H1 (cell line): ENCODE results near the gene CORO1C. TPM values are rescaled to one million over a fixed set of nuclear protein-coding genes. Genes with fewer than 3 reads are reported as not detected.
A peak's percentile ranks its signal among the peaks of the same experiment; 100 is the strongest.

Source experiments
- CTCF ChIA-PET: fragments of 300-600 bp; sonication (Branson Sonifier 250); formaldehyde crosslinking; loops from one replicate; lab custom pipeline; 2021; ENCODE audit not compliant: partially characterized antibody; lab: Charles Lee
- POLR2A ChIA-PET: fragments of 300-600 bp; sonication (Branson Sonifier 250); formaldehyde crosslinking; loops from one replicate; lab custom pipeline; 2021; ENCODE audit warnings: inconsistent platforms; ENCODE audit not compliant: partially characterized antibody; lab: Charles Lee
- DNase-seq, 2 experiments: peaks; one replicate each; pipeline versions ENCODE4 v3.0.0 to v3.0.0-alpha.2; 2010 to 2022; ENCODE audit warnings: low spot score in 2 of 2, low read depth in 1 of 2, mixed read lengths in 1 of 2
- FAIRE-seq: peaks from 2 replicates; lab custom pipeline; 2011; peaks lifted over from hg19 to GRCh38; lab: Jason Lieb, UNC
- H2AFZ ChIP-seq: 2 replicates; pipeline ENCODE4 v1.8.1; 2012; ENCODE audit warnings: low read length, inconsistent platforms
- H2AK5ac ChIP-seq: 2 replicates; pipeline ENCODE4 v1.6.1; 2013; ENCODE audit warnings: low read depth, low read length
- H2BK120ac ChIP-seq: replicated peaks from 2 replicates; pipeline ENCODE3; 2013; ENCODE audit warnings: low read depth, low read length, inconsistent platforms
- H2BK12ac ChIP-seq: 2 replicates; pipeline ENCODE4 v1.6.1; 2013; ENCODE audit warnings: low read depth, low read length
- H2BK15ac ChIP-seq: 2 replicates; pipeline ENCODE4 v1.6.1; 2013; ENCODE audit warnings: low read length
- H2BK20ac ChIP-seq: 2 replicates; pipeline ENCODE4 v1.6.1; 2013; ENCODE audit warnings: low read length
- H2BK5ac ChIP-seq: 2 replicates; pipeline ENCODE4 v1.6.1; 2013; ENCODE audit warnings: low read depth, low read length
- H3K14ac ChIP-seq: 2 replicates; pipeline ENCODE4 v1.6.1; 2013; ENCODE audit warnings: inconsistent platforms; ENCODE audit not compliant: insufficient read length
- H3K18ac ChIP-seq: 2 replicates; pipeline ENCODE4 v1.6.1; 2013; ENCODE audit warnings: low read length; ENCODE audit errors: extremely low read depth
- H3K23ac ChIP-seq: 2 replicates; pipeline ENCODE4 v1.6.1; 2013; ENCODE audit warnings: inconsistent platforms; ENCODE audit not compliant: insufficient read length
- H3K23me2 ChIP-seq: 2 replicates; pipeline ENCODE4 v1.6.1; 2013; ENCODE audit warnings: low read depth, low read length
- H3K27ac ChIP-seq: 2 replicates; pipeline ENCODE4 v1.6.1; 2011; ENCODE audit warnings: low read depth, low read length, inconsistent platforms
- H3K27me3 ChIP-seq, 4 experiments: replicated peaks in 1 of 4; 1 replicate in 1 of 4; 2 replicates in 3 of 4; pipeline versions ENCODE4 v1.6.1 to v1.8.1; 2011 to 2013; ENCODE audit warnings: low read length in 3 of 4, mild to moderate bottlenecking in 3 of 4, inconsistent platforms in 2 of 4, mixed read lengths in 2 of 4, moderate library complexity in 1 of 4; ENCODE audit not compliant: control insufficient read depth in 3 of 4, insufficient read depth in 3 of 4; ENCODE audit errors: extremely low read depth in 1 of 4
- H3K36me3 ChIP-seq, 4 experiments: 2 replicates each; pipeline versions ENCODE4 v1.6.1 to v1.8.1; 2011 to 2013; ENCODE audit warnings: mild to moderate bottlenecking in 4 of 4, low read length in 3 of 4, moderate library complexity in 2 of 4, control low read depth in 1 of 4, inconsistent platforms in 1 of 4; ENCODE audit not compliant: insufficient read depth in 4 of 4, control insufficient read depth in 2 of 4
- H3K4ac ChIP-seq: replicated peaks from 2 replicates; pipeline ENCODE3; 2013; ENCODE audit warnings: low read length, low read depth, mixed read lengths, inconsistent platforms; ENCODE audit not compliant: insufficient read length
- H3K4me1 ChIP-seq, 4 experiments: replicated peaks in 1 of 4; 1 replicate in 1 of 4; 2 replicates in 3 of 4; pipeline versions ENCODE4 v1.6.1 to v1.8.1; 2011 to 2013; ENCODE audit warnings: low read length in 3 of 4, inconsistent platforms in 2 of 4, mixed read lengths in 1 of 4; ENCODE audit not compliant: insufficient read depth in 4 of 4, control insufficient read depth in 3 of 4
- H3K4me2 ChIP-seq, 2 experiments: 2 replicates each; pipeline versions ENCODE4 v1.6.1 to v1.8.1; 2011 to 2013; ENCODE audit warnings: low read depth in 2 of 2, low read length in 2 of 2, control low read depth in 1 of 2, inconsistent platforms in 1 of 2, mild to moderate bottlenecking in 1 of 2; ENCODE audit not compliant: insufficient read depth in 1 of 2
- H3K4me3 ChIP-seq, 4 experiments: fragments of 200-600, 300-600 bp in 1 of 4; sonication (generic), shearing (Covaris generic), sonication (Bioruptor Twin) in 1 of 4; 2 replicates each; pipeline versions ENCODE4 v1.5.1 to v1.8.1; 2011 to 2016; ENCODE audit warnings: low read length in 4 of 4, low read depth in 3 of 4, control low read depth in 2 of 4, inconsistent platforms in 2 of 4, mild to moderate bottlenecking in 2 of 4, mixed read lengths in 1 of 4, moderate library complexity in 1 of 4; ENCODE audit not compliant: insufficient read depth in 2 of 4; ENCODE audit errors: extremely low read depth in 1 of 4
- H3K56ac ChIP-seq: replicated peaks from 2 replicates; pipeline ENCODE3; 2013; ENCODE audit warnings: low read depth, mild to moderate bottlenecking, mixed read lengths, low read length, inconsistent platforms; ENCODE audit not compliant: insufficient read length
- H3K79me1 ChIP-seq: 2 replicates; pipeline ENCODE4 v1.6.1; 2013; ENCODE audit warnings: low read depth, low read length, control low read depth
- H3K79me2 ChIP-seq, 2 experiments: 2 replicates each; pipeline versions ENCODE4 v1.6.1 to v1.8.1; 2012 to 2013; ENCODE audit warnings: low read length in 2 of 2, mild to moderate bottlenecking in 2 of 2, inconsistent platforms in 1 of 2; ENCODE audit not compliant: insufficient read depth in 2 of 2, control insufficient read depth in 1 of 2
- H3K9ac ChIP-seq, 4 experiments: replicated peaks in 1 of 4; 1 replicate in 1 of 4; 2 replicates in 3 of 4; pipeline versions ENCODE4 v1.6.1 to v1.8.1; 2011 to 2013; ENCODE audit warnings: low read depth in 3 of 4, low read length in 3 of 4, control low read depth in 2 of 4, mild to moderate bottlenecking in 2 of 4, moderate library complexity in 2 of 4, inconsistent platforms in 1 of 4; ENCODE audit errors: extremely low read depth in 1 of 4
- H3K9me3 ChIP-seq, 2 experiments: 2 replicates each; pipeline versions ENCODE4 v1.6.1 to v1.8.1; 2012 to 2013; ENCODE audit warnings: mild to moderate bottlenecking in 2 of 2, moderate library complexity in 2 of 2, control low read depth in 1 of 2, inconsistent platforms in 1 of 2, low read depth in 1 of 2, low read length in 1 of 2, mixed read lengths in 1 of 2; ENCODE audit not compliant: insufficient read depth in 2 of 2
- H4K20me1 ChIP-seq, 2 experiments: replicated peaks in 1 of 2; 2 replicates each; pipeline versions ENCODE3 to v1.8.1; 2011 to 2013; ENCODE audit warnings: inconsistent platforms in 2 of 2, low read length in 2 of 2, mild to moderate bottlenecking in 1 of 2; ENCODE audit not compliant: insufficient read depth in 2 of 2, control insufficient read depth in 1 of 2
- H4K5ac ChIP-seq: 2 replicates; pipeline ENCODE4 v1.6.1; 2013; ENCODE audit warnings: low read length, low read depth, mixed read lengths, inconsistent platforms; ENCODE audit not compliant: insufficient read length
- H4K8ac ChIP-seq: 2 replicates; pipeline ENCODE4 v1.8.0; 2013; ENCODE audit warnings: mild to moderate bottlenecking, moderate library complexity, low read length, inconsistent platforms; ENCODE audit not compliant: insufficient read depth; ENCODE audit errors: extremely low read depth
- H4K91ac ChIP-seq: replicated peaks from 2 replicates; pipeline ENCODE3; 2013; ENCODE audit warnings: low read length, mixed read lengths, inconsistent platforms; ENCODE audit not compliant: insufficient read length
- CEBPB ChIP-seq: IDR thresholded peaks from 2 replicates; pipeline ENCODE4 v1.6.1; 2012; ENCODE audit warnings: low read depth, low read length
- CHD1 ChIP-seq: IDR thresholded peaks from 2 replicates; pipeline ENCODE4 v1.6.1; 2012; ENCODE audit warnings: low read depth, low read length, improper control_type of control experiment
- CHD2 ChIP-seq: IDR thresholded peaks from 2 replicates; pipeline ENCODE4 v1.6.1; 2012; ENCODE audit warnings: low read length, improper control_type of control experiment
- HDAC6 ChIP-seq: IDR thresholded peaks from one replicate; pipeline ENCODE4 v1.7.1; 2012; ENCODE audit warnings: low read depth, mild to moderate bottlenecking, inconsistent platforms, low read length, moderate library complexity
- KDM5A ChIP-seq: fragments of 200-600 bp; IDR thresholded peaks from 2 replicates; pipeline ENCODE4 v1.7.1; 2012; ENCODE audit warnings: mild to moderate bottlenecking, low read length, inconsistent platforms, mixed read lengths
- POU5F1 ChIP-seq: IDR thresholded peaks from 2 replicates; pipeline ENCODE4 v1.6.1; 2011; ENCODE audit warnings: low read depth, mild to moderate bottlenecking, low read length, moderate library complexity
- RFX5 ChIP-seq: IDR thresholded peaks from 2 replicates; pipeline ENCODE4 v1.6.1; 2011; ENCODE audit warnings: low read depth, low read length, improper control_type of control experiment, borderline replicate concordance
- SAP30 ChIP-seq: fragments of 300-600 bp; sonication (generic); IDR thresholded peaks from 2 replicates; pipeline ENCODE4 v1.7.1; 2012; ENCODE audit warnings: low read length, moderate library complexity, mild to moderate bottlenecking, inconsistent platforms; ENCODE audit not compliant: insufficient read depth, insufficient replicate concordance
- SP2 ChIP-seq: IDR thresholded peaks from 2 replicates; pipeline ENCODE4 v1.6.1; 2012; ENCODE audit warnings: mild to moderate bottlenecking, low read length, inconsistent platforms
- WGBS, 2 experiments: shearing (Covaris generic) in 1 of 2; methylation state at CpG; one replicate each; pipeline versions ENCODE4 v1.1.6 to v1.1.7; 2013 to 2015; ENCODE audit warnings: low lambda C conversion rate in 2 of 2, mixed read lengths in 2 of 2, inconsistent platforms in 1 of 2, low coverage in 1 of 2, missing lambda C conversion rate in 1 of 2; ENCODE audit not compliant: insufficient replicate concordance in 2 of 2, insufficient coverage in 1 of 2, insufficient read length in 1 of 2; ENCODE audit errors: extremely low coverage in 1 of 2, missing lambda C conversion rate in 1 of 2; 5-methylcytosine and 5-hydroxymethylcytosine counted together
- polyA plus RNA-seq, 7 experiments: library from polyadenylated mRNA; depleted of rRNA in 3 of 7; stranded (reverse) in 5 of 7; unstranded in 2 of 7; fragments of >200 nt in 5 of 7; fragments of 200-250 nt in 2 of 7; gene quantifications; 1 replicate in 5 of 7; 2 replicates in 1 of 7; 4 replicates in 1 of 7; pipeline versions ENCODE4 v1.2.1 to v1.2.3, GENCODE V29; 2011 to 2013; ENCODE audit warnings: missing spikeins in 2 of 7, mixed read lengths in 2 of 7
- total RNA-seq: library from RNA; stranded (reverse); fragmentation: NEBNext Ultra II Directional; extraction: Animal tissue kit (Norgen Biotek cat#: 25700); gene quantifications from 2 replicates; pipeline ENCODE4 v1.2.1, GENCODE V29; 2021
- TF ChIP-seq, protein P1 (sequence below): IDR thresholded peaks from 2 replicates; pipeline ENCODE4 v1.6.1; 2011; ENCODE audit warnings: low read length, improper control_type of control experiment

The CORO1C gene
- total and polyA plus RNA-seq, 2 of the 8 experiments (the other 6 are each of a cell fraction or from before 2014, with no cell fraction given), result 72.7 to 120 TPM

GRCh38 chr12:108702595-108703320 is 28.6 kb downstream of the CORO1C start:
- Histone ChIP-seq H3K23ac (no peak overlapping the region), H4K8ac (no peak overlapping the region), H4K5ac (no peak overlapping the region), H3K9ac (no peak overlapping the region), H4K20me1 (peaks cover 6 to 15% of the 10 kb centered on the region in 2 experiments), H2AFZ (no peak overlapping the region), H3K79me2 (peaks cover 0 to 75% of the 10 kb centered on the region in 2 experiments; a peak in 2 of 4 replicates), H2BK12ac (no peak overlapping the region), H3K56ac (no peak overlapping the region), H3K4ac (no peak overlapping the region), H3K36me3 (peaks cover 3 to 16% (median 10%) of the 10 kb centered on the region in 4 experiments; a peak in 5 of 8 replicates), H3K4me3 (no peak overlapping the region), H3K4me1 (peaks cover 6 to 16% (median 10%) of the 10 kb centered on the region in 4 experiments; a peak in 6 of 7 replicates), H4K91ac (no peak overlapping the region), H2BK15ac (no peak overlapping the region), H3K23me2 (no peaks in the 10 kb centered on the region), H3K4me2 (peak overlapping the region in 1 of 2 experiments; percentile 35; a peak in 1 of 4 replicates), H2BK120ac (no peak overlapping the region), H2BK20ac (no peak overlapping the region), H3K9me3 (no peaks in the 10 kb centered on the region), H2AK5ac (no peak overlapping the region), H3K18ac (no peak overlapping the region), H3K14ac (no peak overlapping the region), H3K27me3 (no peaks in the 10 kb centered on the region), H3K27ac (no peak overlapping the region), H2BK5ac (no peak overlapping the region), H3K79me1 (peaks cover 8% of the 10 kb centered on the region; the same call in 1 of the 2 replicates)
- DNase-seq, result no peak
- CTCF ChIA-PET, result interaction anchor here (0.6 to 3.3 kb wide), 11 partner anchors 9 to 102 kb away, joined by 3 to 15 read pairs (median 6); no protein-coding TSS in a partner anchor
- POLR2A ChIA-PET, result interaction anchor here (0.6 to 1.7 kb wide), 5 partner anchors 9 to 345 kb away, joined by 3 to 10 read pairs (median 3); no protein-coding TSS in a partner anchor
- WGBS, 2 experiments, result 84% methylated on average over 10 of the region's 10 CpGs; no CpG with 5 or more reads in 1 of the 2 experiments
- no peak for FAIRE-seq
- TF ChIP-seq SAP30 (no peak), CEBPB (no peak), SP2 (no peak), POU5F1 (no peak), RFX5 (no peak), CHD2 (no peak), CHD1 (no peak), KDM5A (no peak), HDAC6 (no peak)
- TF ChIP-seq, protein P1, sequence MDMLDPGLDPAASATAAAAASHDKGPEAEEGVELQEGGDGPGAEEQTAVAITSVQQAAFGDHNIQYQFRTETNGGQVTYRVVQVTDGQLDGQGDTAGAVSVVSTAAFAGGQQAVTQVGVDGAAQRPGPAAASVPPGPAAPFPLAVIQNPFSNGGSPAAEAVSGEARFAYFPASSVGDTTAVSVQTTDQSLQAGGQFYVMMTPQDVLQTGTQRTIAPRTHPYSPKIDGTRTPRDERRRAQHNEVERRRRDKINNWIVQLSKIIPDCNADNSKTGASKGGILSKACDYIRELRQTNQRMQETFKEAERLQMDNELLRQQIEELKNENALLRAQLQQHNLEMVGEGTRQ, result no peak
